ENCODE measurements around the gene SDK1.

The SDK1 gene

GRCh38 chr7:3780525-3780924 lies 479.5 kb downstream of the SDK1 start:
- Histone ChIP-seq H3K4me3 (ENCODE audit: low read depth in 1 of 2, low read length in 1 of 2) (no peak overlapping the region), H3K4me1 (ENCODE audit: control insufficient read depth in 1 of 2, insufficient read depth in 1 of 2, low read depth in 1 of 2, low read length in 1 of 2) (no peaks in the 10 kb centered on the region), H3K27ac (no peak overlapping the region), H3K27me3 (no peaks in the 10 kb centered on the region), H3K36me3 (no peaks in the 10 kb centered on the region), H3K9me3 (peaks cover 7% of the 10 kb centered on the region)
- no peak for TF ChIP-seq CTCF (IDR thresholded peaks at IDR 0.05)

- peaks cover 7% of the 10 kb centered on the region for H3K9me3 ChIP-seq
- TF ChIP-seq CTCF (IDR thresholded peaks at IDR 0.05) = no peak
- peaks cover 11% of the 10 kb centered on the region for H3K27me3 ChIP-seq
- no peak overlapping the region for H3K27ac ChIP-seq
- H3K4me3 ChIP-seq (ENCODE audit: low read depth in 1 of 2, low read length in 1 of 2) = no peak overlapping the region
- H3K36me3 ChIP-seq = no peaks in the 10 kb centered on the region
- H3K4me1 ChIP-seq (ENCODE audit: control insufficient read depth in 1 of 2, insufficient read depth in 1 of 2, low read depth in 1 of 2, low read length in 1 of 2) = no peaks in the 10 kb centered on the region
Observed at GRCh38 chr7:3781607-3782006, 480.6 kb downstream of the SDK1 start.

GRCh38 chr7:3787717-3788264 lies 486.7 kb downstream of the SDK1 start:
- H3K36me3 ChIP-seq = no peaks in the 10 kb centered on the region
- no peak overlapping the region for H3K4me3 ChIP-seq (ENCODE audit: low read depth in 1 of 2, low read length in 1 of 2)
- H3K4me1 ChIP-seq (ENCODE audit: control insufficient read depth in 1 of 2, insufficient read depth in 1 of 2, low read depth in 1 of 2, low read length in 1 of 2) = no peaks in the 10 kb centered on the region
- TF ChIP-seq CTCF (IDR thresholded peaks at IDR 0.05) = no peak
- peaks cover 23% of the 10 kb centered on the region for H3K27me3 ChIP-seq
- no peaks in the 10 kb centered on the region for H3K9me3 ChIP-seq
- H3K27ac ChIP-seq = no peak overlapping the region

GRCh38 chr7:3790803-3791202 lies 489.8 kb downstream of the SDK1 start:
- Histone ChIP-seq H3K4me1 (ENCODE audit: control insufficient read depth in 1 of 2, insufficient read depth in 1 of 2, low read depth in 1 of 2, low read length in 1 of 2) (no peaks in the 10 kb centered on the region), H3K36me3 (no peaks in the 10 kb centered on the region), H3K27ac (no peak overlapping the region), H3K4me3 (ENCODE audit: low read depth in 1 of 2, low read length in 1 of 2) (no peak overlapping the region), H3K9me3 (no peaks in the 10 kb centered on the region), H3K27me3 (peaks cover 20% of the 10 kb centered on the region)
- no peak for TF ChIP-seq CTCF (IDR thresholded peaks at IDR 0.05)

GRCh38 chr7:3791327-3791726 lies 490.3 kb downstream of the SDK1 start:
- Histone ChIP-seq H3K4me3 (ENCODE audit: low read depth in 1 of 2, low read length in 1 of 2) (no peak overlapping the region), H3K36me3 (no peaks in the 10 kb centered on the region)

More at GRCh38 chr7:3791327-3791726, 490.3 kb downstream of the SDK1 start:
- no peak overlapping the region for H3K27ac ChIP-seq
- H3K4me1 ChIP-seq (ENCODE audit: control insufficient read depth in 1 of 2, insufficient read depth in 1 of 2, low read depth in 1 of 2, low read length in 1 of 2) = no peaks in the 10 kb centered on the region
- peaks cover 15% of the 10 kb centered on the region for H3K27me3 ChIP-seq
- no peaks in the 10 kb centered on the region for H3K9me3 ChIP-seq
- TF ChIP-seq CTCF (IDR thresholded peaks at IDR 0.05) = no peak
